ENCODE measurements around the gene HKDC1.

The HKDC1 gene

DNA sequence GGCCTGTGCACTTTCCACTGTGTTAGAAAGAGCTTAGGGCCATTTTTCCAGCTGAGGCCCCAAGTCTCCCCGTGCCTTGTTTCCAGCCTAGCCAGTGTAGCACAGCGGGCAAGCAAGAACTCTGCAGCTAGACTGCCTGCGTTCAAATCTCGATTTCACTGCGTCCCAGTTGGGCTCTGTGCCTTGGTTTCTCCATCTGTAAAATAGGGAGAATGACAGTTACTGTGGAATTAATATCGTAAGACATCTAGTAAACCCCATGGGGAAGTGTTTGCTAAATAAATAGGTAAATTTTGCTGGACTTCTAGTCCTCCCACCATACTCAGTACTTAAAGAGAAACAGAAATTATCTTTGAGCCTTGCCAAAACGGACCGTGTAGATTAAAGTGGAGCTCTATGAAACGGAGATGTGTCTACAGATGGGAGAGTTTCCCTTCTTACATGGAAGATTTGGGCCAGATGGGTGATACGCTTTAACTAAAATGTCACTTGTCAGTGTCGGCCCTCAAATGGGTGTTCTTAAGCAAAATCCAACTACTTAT lies 3.5 kb upstream of the HKDC1 start:
- in situ Hi-C loops (cut with MboI; ENCODE audit: low sequenced_read_pairs): no loop called here

DNA sequence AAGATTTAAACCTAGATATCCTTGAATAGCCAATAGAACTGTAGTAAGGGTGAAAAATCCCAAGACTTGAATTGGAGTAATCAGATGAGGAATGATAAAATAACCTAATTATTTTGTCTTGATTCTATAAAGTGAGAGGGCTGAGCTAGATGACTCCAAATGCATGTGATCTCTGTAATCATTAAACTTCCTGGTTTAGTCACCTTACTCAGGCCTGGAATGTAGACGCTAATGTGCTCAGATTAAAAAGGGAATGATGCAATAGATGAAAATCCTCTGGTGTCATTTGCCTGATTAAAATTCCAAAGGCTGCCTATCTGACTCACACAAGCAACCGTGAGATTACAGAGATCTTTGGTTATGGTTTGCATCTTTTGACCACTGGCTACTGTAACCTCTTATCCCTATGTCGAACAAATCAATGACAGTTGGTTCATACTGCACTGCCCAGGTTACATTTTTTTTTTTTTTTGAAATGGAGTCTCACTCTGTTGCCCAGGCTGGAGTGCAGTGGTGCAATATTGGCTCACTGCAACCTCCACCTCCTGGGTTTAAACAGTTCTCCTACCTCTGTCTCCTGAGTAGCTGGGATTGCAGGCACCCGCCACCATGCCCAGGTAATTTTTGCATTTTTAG lies 2.9 kb upstream of the HKDC1 start:
- in situ Hi-C loops (cut with MboI; ENCODE audit: low sequenced_read_pairs): no loop called here

GRCh38 chr10:69218831-69219230 lies 1.3 kb upstream of the HKDC1 start:
- in situ Hi-C loops (cut with MboI; ENCODE audit: low sequenced_read_pairs): no loop called here

DNA sequence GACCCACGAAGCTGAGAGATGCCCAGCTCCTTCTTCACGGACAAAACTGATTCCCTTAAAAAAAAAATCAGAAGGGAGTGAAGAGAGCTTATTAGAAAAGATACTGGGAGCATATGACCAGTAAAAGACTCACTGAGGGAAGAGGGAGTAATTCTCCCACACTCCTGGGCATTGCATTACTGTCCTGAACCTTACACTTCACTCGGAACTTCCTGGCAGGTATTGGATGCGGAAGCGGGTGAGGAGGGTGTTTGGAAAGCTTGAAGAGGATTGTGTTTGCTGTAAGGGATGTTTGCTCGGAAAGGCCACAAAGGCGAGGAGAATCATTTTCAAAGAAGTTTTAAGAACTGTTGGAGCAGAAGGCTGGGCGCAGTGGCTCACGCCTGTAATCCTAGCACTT lies 375 bp downstream of the HKDC1 start:
- in situ Hi-C loops (cut with MboI; ENCODE audit: low sequenced_read_pairs): no loop called here

DNA sequence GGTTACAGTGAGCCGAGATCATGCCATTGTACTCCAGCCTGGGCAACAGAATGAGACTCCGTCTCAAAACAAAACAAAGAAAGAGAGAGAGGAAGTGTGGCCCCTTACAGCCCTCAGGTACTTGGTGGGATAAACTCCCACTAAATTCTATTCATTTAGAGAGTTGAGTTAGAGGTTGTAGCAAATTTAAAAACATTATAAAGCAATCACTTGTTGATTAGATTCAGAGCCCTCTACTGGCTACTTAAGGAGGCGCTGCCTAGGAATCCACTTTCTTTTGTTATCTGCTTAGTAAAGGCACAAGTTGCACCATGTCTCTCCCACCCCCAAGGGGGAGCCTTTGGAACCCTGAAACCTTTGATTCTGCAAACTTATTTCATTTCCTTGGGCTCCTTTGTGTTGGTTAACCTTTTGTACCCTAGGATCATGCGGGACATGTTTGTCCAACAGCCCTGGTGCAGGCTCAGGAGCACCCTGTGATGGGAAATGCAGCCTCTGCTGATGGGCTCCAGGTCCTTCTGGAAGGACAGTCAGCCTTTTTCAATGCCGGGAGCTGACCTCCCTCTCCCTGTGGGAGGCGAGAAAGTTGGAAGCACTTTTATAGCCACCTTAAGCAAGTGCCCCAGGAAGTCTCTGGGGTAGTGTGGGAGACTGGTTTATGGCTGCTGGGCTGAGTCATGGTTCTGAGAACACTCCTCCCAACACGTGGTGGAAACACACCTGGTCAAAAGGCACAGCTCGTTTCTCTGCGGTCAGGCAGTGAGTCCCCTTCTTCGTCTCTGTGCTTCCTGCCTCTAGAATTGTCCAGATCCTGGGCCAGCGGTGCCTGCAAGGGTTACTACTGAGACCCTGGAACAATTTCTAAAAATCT lies 2.3 kb downstream of the HKDC1 start:
- in situ Hi-C loops (cut with MboI; ENCODE audit: low sequenced_read_pairs): no loop called here

DNA sequence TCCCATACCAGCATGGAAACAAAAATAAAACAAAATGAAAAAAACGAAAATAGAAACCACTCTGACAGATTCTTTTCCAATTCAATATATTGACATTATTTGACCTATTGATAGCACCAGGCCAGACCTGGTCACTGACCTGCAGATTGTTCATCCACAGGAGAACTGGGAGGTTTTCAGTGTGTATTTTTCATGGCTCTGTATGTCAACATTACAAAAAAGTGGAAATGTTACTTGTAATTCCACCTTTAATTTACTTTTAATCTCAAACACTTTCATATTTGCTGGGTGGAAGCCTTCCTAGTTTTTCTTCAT lies 2.9 kb downstream of the HKDC1 start:
- in situ Hi-C loops (cut with MboI; ENCODE audit: low sequenced_read_pairs): no loop called here

DNA sequence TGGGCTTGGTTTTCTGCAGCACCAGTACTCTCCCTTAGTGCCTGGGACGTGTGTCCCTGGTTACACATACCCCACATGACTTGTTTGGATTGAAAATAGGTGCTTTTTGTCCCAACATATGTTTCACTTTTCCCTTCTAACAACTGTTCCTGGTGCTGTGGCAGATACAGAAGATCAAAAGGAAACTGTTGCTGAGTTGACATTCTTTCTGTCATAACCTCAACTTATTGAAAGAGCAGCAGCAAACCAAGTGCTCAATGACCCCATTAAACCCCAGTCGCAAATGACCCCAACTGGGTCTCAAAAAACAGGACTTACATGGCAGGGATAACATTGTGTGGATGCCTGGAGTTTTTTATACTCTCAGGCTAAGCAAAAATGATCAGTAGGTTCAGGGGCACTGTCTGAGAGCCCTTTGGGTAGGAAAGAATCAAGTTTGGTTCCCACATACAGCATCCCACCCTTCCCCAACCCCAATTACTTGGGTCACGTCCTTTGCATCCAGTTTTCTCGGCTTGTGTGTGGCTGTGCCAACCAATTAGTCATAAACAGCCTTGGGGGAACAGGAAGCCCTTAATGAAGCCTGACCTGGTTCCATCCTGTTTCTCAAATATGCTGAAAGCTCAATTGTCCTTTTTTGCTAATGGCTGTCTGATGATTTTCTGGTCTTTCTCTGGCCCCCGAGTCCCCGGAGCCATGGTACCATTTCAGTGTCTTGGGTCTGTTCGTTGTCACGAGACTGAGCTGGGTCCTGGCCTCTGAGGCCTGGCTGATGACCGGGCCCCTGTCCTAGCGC lies 4.9 kb downstream of the HKDC1 start:
- in situ Hi-C loops (cut with MboI; ENCODE audit: low sequenced_read_pairs): no loop called here

GRCh38 chr10:69225681-69226080 lies 5.5 kb downstream of the HKDC1 start:
- in situ Hi-C loops (cut with MboI; ENCODE audit: low sequenced_read_pairs): no loop called here

DNA sequence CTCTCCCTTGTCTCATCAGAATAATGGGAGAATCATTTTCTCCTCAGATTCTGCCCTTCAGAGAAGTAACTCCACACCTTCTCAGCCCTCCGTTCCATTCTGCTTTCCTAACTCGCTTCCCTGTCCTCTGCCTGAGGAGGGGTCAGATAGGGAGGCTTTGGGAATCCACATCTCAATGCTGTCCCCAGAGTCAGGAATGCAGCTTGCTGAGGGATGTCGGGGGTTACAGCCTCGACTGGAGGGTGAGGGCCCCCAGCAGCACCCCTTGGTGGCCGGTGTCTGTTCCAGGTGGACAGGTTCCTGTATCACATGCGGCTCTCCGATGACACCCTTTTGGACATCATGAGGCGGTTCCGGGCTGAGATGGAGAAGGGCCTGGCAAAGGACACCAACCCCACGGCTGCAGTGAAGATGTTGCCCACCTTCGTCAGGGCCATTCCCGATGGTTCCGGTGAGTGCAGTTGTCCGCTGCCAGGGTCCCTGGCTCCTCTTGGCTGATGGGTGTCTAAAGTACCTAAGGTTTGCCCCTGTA lies 6.9 kb downstream of the HKDC1 start:
- in situ Hi-C loops (cut with MboI; ENCODE audit: low sequenced_read_pairs): no loop called here

- in situ Hi-C loops (cut with MboI; ENCODE audit: low sequenced_read_pairs): no loop called here
Measured at GRCh38 chr10:69228151-69228550, 8.0 kb downstream of the HKDC1 start.

DNA sequence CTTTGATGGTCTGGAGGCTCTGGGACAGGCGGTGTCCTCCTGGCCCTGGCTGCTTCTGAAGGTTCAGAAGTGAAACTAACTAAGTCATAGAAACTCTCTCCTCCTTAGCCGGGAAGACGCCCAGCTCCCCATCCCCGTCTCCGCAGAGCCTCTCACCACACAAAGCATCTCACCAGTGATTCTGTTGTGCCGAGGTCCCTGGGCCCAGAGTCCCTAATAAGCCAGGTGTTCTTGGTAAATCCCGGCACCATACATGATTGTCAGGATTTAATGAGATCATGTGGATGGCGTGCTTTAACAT lies 9.4 kb downstream of the HKDC1 start:
- in situ Hi-C loops (cut with MboI; ENCODE audit: low sequenced_read_pairs): no loop called here

DNA sequence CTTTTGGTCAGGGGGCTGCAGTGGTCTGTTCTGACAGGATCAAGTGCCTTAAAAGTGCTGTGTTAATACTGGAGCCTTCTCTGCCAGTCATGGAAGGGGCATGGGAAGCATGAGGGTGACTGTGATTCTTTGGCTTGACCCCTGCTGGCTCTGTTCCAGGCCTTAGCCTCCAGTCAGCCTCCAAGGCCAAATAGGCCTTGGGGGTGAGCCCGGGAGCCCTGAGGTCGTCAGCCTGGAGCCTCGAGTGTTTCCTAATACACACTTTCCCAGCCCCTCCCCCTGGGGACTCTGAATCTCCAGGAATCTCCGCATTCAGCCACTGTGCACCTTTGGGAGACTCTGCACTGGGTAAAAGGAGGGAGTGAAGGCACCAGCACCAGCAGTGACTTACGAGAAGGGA lies 10.0 kb downstream of the HKDC1 start:
- in situ Hi-C loops (cut with MboI; ENCODE audit: low sequenced_read_pairs): no loop called here

DNA sequence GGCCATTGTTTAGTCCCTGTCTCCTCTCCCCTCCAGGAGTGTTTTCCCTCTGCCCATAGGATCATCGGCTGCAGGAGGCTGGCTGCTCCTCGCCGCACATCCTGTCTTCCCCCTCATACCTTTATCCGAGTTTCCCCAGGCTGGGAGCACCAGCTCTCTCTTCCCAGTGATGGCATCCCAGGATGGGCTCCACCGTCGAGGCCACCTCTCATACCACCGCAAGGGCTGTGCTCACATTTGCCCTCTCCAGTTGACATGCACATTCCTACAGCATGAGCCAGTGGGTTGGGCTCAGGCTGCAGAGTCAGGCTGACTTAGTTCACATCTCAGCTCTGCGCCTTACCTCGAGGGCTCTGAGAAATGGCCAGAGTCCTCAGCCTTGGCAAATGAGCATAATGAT lies 12.1 kb downstream of the HKDC1 start:
- in situ Hi-C loops (cut with MboI; ENCODE audit: low sequenced_read_pairs): no loop called here

- in situ Hi-C loops (cut with MboI; ENCODE audit: low sequenced_read_pairs): no loop called here
Measured at GRCh38 chr10:69232736-69233480, 12.8 kb downstream of the HKDC1 start.

DNA sequence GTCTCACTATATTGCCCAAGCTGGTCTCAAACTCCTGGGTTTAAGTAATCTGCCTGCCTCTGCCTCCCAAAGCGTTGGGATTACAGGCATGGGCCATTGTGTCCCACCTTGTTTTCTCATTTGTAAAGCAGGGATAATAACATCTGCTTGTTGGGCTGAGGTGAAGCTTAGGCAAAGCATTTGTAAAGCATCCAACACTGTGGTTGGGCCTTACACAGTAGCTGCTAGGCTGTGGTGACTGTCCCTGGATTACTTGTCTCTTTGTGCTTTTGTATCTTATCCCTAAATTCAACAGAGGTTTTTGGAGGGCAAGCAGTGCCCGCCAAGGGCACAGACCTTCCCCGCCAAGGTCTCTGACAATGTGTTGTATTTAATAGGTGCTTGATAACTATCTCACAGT lies 14.3 kb downstream of the HKDC1 start:
- in situ Hi-C loops (cut with MboI; ENCODE audit: low sequenced_read_pairs): no loop called here

- in situ Hi-C loops (cut with MboI; ENCODE audit: low sequenced_read_pairs): no loop called here
Measured at GRCh38 chr10:69237528-69238159, 17.5 kb downstream of the HKDC1 start.

DNA sequence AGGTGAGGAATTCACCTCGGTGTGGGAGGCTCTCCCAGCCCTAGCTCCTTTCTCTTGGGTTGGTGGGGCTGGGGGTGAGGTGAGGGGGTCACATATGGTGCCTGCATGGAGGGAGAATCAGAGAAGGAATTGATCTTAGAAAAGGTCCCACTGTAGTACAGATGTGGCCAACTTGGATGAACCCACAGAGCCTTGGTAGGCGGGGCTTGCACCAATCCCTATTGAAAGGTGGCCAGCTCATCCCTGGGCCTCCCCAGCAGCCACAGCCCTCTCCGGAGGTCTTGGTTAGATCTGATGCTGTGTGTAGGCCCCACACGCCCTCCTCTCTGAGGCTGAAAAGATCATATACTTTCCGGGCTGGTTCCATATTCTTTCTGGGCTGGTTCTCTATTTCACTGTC lies 19.0 kb downstream of the HKDC1 start:
- in situ Hi-C loops (cut with MboI; ENCODE audit: low sequenced_read_pairs): no loop called here

DNA sequence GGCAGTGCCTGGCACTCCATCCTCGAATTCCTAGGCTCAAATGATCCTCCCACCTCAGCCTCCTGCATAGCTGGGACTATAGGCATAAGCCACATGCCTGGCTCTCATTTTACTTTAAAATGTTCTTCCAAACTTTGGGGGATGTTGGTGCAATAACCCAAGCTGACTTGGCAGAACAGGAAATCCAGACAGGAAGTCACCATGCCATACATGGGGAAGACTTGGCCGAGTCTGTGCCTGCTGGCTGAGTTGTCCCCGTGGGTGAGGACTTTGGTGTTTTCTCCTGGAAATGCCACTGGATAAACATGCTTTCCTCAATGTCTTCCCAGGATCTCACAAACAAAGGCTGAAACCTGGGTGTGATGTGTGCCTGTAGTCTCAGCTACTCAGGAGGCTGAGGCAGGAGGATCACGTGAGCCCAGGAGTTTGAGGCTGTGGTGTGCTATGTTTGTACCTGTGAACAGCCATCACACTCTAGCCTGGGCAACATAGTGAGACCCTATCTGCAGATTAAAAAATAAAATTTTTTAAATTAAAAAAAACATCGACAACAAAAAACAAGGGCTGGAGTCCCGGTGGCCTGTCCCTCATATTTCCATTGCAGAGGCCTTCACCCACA lies 19.8 kb downstream of the HKDC1 start:
- in situ Hi-C loops (cut with MboI; ENCODE audit: low sequenced_read_pairs): loop anchor here (10.0 kb wide), 1 partner anchor 275 kb away; no protein-coding TSS in a partner anchor

DNA sequence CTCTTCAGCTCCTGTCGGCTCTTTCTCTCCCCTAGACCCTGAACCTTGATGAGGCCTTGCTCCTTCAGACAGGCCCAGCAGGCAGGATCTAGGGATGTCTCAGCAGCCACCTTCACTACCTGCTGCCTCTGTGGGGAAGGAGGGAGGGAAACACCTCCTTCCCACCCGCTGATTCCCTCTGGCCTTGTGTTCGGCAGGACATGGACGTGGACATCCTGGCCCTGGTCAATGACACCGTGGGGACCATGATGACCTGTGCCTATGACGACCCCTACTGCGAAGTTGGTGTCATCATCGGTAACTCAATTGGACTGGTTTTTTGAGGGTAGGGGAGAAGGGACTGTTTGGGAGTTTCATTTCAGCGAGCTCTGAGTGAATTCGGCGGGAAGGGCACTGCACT lies 20.3 kb downstream of the HKDC1 start:
- in situ Hi-C loops (cut with MboI; ENCODE audit: low sequenced_read_pairs): loop anchor here (10.0 kb wide), 1 partner anchor 274 kb away; no protein-coding TSS in a partner anchor

DNA sequence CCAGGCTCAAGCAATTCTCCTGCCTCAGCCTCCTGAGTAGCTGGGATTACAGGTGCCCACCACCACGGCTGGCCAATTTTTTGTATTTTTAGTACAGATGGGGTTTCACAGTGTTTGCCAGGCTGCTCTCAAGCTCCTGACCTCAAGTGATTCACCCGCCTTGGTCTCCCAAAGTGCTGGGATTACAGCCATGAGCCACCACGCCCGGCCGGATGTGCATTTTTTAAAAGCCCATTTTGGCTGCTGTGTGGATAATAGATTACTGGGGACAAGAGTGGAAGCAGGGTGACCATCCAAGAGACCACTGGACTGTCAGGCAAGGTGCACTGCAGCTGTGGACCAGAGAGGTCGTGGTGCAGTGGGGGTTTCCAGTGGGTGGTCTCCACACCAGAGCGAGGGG lies 21.4 kb downstream of the HKDC1 start:
- in situ Hi-C loops (cut with MboI; ENCODE audit: low sequenced_read_pairs): loop anchor here (10.0 kb wide), 1 partner anchor 273 kb away; no protein-coding TSS in a partner anchor
